T follicular helper cell (primary cell): Measurements from ENCODE around the gene STK17A.
A peak's percentile ranks its signal among the peaks of the same experiment; 100 is the strongest.
"Not testable (repeated sequence)": the region's sequence is repeated elsewhere in the genome, so short reads cannot be mapped to it uniquely, and the experiment has no call there.

Experiments
- DNase-seq: peaks from one replicate; pipeline ENCODE4 v3.0.0-alpha.2; 2020; ENCODE audit warnings: low read depth

Gene STK17A

DNA sequence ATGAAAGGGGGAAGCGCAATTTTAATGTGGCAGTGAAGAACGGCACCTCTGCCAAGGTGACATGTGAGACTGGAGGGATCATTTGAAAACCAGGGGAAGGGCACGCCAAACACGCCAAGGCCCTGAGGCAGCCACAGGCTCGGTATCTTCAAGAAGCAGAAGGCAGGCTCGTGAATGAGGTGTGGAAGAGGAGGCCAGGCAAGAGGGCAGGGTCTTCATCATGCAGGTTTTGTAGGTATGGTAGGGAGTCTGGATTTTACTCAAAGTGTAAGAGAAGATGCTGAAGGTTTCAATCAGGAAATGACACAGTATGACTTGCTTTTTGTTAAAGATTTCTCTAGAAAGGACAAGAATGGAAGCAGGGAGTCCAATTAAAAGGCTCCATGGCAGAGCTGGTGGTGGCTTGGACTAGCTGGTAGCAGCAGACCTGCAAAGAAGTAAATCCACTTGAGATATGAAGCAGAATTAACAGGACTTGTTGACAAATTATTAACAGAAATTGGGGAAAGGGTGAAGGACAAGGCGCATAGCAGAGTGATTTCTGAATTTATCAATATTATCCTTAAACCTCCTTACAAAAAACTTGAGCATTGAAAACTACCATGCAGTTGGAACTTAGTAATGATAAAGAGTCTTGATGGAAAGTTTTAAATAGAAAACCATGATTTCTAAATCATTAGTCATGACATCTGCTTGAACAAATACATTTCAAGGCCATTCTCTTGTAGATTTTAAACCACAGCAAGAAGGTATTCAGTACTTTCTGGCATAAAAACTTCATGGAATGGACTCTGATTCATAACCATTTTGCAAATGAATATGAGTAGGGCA lies 76.0 kb downstream of the STK17A start:
- DNase-seq: no peak

DNA sequence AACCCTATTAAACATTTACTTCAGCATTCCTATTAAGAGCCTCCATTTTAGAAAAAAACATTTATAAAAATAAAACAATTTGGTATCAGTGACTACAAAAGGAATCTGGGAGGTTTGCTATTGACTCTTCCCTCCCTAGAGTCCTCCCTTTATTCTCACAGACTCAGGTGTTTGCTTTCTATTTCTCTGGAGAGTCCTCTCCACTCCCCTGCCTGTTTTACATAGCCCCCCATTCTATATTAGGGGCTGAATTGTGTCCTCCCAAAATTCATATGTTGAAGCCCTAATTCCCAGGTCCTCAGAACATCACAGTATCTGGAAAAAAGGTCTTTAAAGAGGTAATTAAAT lies 76.6 kb downstream of the STK17A start:
- DNase-seq: no peak

DNA sequence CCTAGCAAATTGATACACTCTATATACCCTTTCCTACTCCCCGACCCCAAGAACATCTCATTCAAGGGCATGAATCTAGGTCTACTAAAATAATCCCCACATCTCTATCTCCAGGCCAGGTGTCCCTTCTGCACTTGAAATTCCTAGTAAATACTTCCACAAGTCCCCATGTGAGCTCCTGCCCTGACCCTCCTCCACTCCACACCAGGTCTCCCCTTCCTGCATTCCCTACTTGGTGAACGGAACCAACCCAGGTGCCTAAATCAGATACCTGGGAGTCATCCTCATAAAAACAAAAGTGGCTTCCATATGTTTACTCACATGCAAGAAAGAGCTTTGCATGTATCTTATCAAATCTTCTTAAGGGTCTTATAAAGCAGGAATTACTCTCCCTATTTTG lies 77.2 kb downstream of the STK17A start:
- no peak for DNase-seq

DNA sequence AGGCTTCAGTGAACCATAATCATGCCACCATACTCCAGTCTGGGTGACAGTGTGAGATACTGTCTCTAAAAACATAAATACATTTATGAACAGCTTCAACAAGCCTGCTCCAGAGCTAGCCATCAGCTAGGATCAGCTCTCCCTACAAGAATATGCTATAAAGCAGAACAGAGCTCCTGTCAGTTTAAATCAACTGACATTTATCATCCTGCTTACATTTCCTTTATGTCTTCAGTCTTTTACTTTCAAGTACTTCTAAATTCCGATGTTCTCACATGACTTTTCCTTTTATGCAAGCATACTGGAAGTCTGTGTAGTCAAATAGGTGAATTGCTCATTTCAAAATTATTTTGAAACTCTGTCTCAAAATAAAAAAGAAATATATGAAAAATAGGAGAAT lies 81.8 kb downstream of the STK17A start:
- DNase-seq: no peak

DNA sequence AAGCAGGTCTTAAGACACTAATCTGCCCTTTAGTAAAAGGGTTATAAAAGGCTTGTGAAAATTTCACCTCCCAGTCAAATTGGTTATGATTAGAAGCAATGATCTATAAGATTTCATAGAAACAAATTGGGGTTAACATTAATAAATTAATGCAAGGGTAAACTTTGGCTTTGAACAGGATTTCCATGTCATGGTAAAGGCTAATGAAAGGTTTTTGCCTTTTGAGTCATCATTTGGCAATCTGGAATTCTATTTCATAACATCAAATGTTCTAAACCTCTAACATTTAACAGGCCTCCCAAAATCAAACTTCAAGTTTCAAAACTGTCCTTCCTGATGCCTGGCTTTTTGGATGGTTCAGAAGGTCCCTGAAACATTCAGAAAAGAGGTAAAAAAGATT lies 84.0 kb downstream of the STK17A start:
- DNase-seq: no peak

DNA sequence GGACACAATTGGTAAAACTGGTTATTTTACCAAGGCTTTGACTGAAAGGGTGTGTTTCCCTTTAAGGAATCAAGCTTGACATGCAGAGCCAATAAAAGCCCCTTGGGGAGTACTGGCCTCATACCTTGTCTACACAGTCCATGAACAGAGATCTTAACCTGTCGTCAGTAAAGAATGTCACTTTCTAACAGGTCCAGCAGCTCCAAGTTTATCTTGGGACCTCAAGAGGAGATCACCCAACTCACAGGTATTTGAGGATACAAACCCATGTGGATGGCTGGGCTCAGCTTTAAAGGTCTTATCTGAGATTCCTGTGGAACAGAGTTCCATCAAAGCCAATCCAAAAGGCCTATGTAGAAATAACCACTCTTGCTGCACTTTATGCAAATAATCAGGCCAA lies 85.1 kb downstream of the STK17A start:
- no peak for DNase-seq

DNA sequence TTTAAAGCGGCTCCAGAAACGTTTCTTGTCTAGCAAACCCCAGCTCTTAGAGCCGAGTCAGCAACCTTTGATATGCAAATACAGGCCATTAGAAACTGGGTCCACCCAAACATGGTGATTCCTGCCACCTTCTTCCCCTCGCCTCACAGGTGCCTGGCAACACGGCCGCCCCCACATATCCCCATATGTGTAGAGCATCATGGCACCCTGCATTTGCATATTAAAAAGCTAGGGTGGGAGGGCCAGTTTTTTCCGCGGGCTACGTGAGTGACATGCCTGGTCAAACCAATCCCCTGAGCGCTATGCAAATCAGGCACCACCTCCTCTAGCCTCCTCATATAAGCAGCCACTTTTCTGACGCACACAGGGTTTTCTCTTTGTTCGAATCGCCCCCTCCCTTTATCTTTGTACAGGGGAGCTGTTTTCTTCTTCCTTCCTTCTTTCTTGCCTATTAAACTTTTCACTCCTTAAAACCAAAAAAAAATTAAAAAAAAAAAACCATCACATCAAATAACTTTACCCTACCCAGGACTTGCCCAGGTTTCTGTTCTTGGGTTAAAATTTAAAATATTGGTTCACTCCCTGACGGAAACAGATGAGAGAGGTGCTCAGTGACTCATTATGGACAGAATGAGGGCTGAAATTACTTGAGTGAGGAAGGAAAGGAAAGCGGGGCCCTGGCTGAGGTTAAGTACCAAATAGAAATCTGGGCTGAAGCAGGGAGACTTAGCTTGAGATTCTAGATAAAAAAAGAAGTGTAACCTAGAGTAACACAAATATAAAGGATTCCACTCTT lies 86.6 kb downstream of the STK17A start:
- DNase-seq: peak; percentile 77

DNA sequence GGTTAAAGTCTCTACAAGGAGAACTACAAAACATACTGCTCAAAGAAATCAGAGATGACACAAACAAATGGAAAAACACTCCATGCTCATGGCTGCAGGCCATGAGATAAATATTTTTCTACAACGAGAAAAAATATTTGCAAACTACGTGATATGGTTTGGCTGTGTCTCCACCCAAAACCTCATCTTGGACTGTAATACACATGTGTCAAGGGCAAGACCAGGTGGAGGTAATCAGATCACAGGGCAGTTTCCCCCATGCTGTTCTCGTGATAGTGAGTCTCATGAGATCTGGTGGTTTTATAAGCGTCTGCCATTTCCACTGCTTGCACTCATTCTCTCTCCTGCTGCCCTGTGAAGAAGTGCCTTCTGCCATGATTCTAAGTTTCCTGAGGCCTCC lies 88.6 kb downstream of the STK17A start:
- DNase-seq: no peak

DNA sequence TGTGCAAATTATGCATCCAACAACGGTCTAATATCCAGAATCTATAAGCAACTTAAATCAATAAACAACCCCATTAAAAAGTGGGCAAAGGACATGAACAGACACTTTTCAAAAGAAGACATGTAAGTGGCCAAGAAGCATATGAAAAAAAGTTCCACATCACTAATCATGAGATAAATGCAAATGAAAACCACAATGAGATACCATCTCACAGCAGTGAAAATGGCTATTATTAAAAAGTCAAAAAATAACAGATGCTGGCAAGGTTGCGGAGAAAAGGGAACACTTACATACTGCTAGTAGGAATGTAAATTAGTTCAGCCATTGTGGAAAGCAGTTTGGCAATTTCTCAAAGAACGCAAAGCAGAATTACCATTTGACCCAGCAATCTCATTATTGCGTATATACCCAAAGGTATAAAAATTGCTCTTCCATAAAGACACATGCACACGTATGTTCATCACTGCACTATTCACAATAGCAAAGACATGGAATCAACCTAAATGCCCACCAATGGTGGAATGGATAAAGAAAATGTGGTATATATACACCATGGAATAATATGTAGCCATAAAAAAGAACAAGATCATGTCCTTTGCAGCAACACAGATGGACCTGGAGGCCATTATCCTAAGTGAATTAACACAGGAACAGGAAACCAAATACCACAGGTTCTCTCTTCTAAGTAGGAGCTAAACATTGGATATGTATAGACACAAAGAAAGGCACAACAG lies 90.5 kb downstream of the STK17A start:
- DNase-seq: not testable (repeated sequence)

DNA sequence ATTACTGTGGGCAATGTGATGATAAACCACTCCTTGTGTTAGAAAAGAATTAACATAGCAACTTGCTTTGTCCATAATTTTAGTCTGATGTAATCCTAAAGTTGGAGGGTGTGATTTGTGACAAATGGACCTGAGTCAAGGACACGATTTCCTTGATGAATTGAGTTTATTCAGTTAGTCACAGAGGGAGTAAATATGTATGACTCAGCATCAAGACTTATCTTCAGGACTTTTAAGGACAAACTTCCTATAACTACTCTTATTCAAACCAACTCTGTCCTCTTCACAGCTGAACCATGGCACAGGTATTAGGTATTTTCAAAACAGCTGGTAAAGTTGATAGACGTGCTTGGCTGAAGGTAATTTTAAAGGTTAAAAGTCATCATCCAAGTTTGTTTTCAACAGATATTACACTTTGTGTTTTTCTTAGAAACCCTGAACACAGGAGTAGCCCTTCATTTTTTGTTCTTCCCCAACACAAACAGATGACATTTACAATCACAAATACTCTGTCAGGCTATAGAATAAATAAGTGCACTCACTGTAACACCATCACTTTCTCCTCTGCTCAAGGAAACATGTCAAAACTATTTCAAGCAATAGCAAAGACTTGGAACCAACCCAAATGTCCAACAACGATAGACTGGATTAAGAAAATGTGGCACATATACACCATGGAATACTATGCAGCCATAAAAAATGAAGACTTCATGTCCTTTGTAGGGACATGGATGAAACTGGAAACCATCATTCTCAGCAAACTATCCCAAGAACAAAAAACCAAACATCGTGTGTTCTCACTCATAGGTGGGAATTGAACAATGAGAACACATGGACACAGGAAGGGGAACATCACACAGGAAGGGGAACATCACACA lies 91.9 kb downstream of the STK17A start:
- no peak for DNase-seq
